Loucy (cell line): Measurements from ENCODE around the gene SEMA3F.

Experiments
- H2AFZ ChIP-seq: fragments of 200-600 bp; sonication (generic); 2 replicates; pipeline ENCODE4 v1.6.0; 2016; ENCODE audit warnings: antibody characterized with exemption, mild to moderate bottlenecking, low read length, moderate library complexity
- H3F3A ChIP-seq: fragments of 200-600 bp; 2 replicates; pipeline ENCODE4 v1.6.0; 2016; ENCODE audit warnings: antibody characterized with exemption, low read depth, mild to moderate bottlenecking
- H3K27me3 ChIP-seq: fragments of 200-600 bp; sonication (generic); 2 replicates; pipeline ENCODE4 v1.6.1; 2014; ENCODE audit warnings: low read length, mild to moderate bottlenecking; ENCODE audit not compliant: insufficient read depth, poor library complexity, severe bottlenecking
- H3K36me3 ChIP-seq: fragments of 200-600 bp; sonication (generic); 2 replicates; pipeline ENCODE4 v1.6.1; 2016; ENCODE audit warnings: low read length; ENCODE audit not compliant: insufficient read depth
- H3K4me1 ChIP-seq: fragments of 200-600 bp; sonication (generic); 2 replicates; pipeline ENCODE4 v1.5.1; 2014; ENCODE audit warnings: low read length, mild to moderate bottlenecking; ENCODE audit not compliant: insufficient read depth, poor library complexity, severe bottlenecking
- H3K4me2 ChIP-seq: fragments of 200-600 bp; sonication (generic); 2 replicates; pipeline ENCODE4 v1.6.0; 2014; ENCODE audit warnings: antibody characterized with exemption, low read length, low read depth, mild to moderate bottlenecking; ENCODE audit not compliant: poor library complexity, severe bottlenecking
- H3K4me3 ChIP-seq: fragments of 200-600 bp; sonication (generic); 2 replicates; pipeline ENCODE4 v1.5.1; 2014; ENCODE audit warnings: low read length, mild to moderate bottlenecking, mixed read lengths; ENCODE audit not compliant: poor library complexity, severe bottlenecking
- H3K79me2 ChIP-seq: fragments of 200-600 bp; sonication (generic); 2 replicates; pipeline ENCODE4 v1.6.1; 2014; ENCODE audit warnings: low read length; ENCODE audit not compliant: insufficient read depth
- H3K9ac ChIP-seq: fragments of 200-600 bp; sonication (generic); 2 replicates; pipeline ENCODE4 v1.6.0; 2014; ENCODE audit warnings: mild to moderate bottlenecking, low read depth, low read length, moderate library complexity; ENCODE audit not compliant: poor library complexity, severe bottlenecking
- H3K9me2 ChIP-seq: fragments of 200-600 bp; sonication (generic); replicated peaks from 2 replicates; pipeline ENCODE4 v1.6.1; 2016; ENCODE audit warnings: low read depth, low read length, mixed read lengths
- H3K9me3 ChIP-seq: fragments of 200-600 bp; sonication (generic); 2 replicates; pipeline ENCODE4 v1.6.1; 2014; ENCODE audit warnings: mild to moderate bottlenecking, antibody characterized with exemption, low read length, low read depth; ENCODE audit not compliant: insufficient read depth
- H4K20me1 ChIP-seq: fragments of 200-600 bp; sonication (generic); 2 replicates; pipeline ENCODE4 v1.6.0; 2014; ENCODE audit warnings: antibody characterized with exemption, low read length, mild to moderate bottlenecking; ENCODE audit not compliant: insufficient read depth, poor library complexity, severe bottlenecking
- EZH2phosphoT487 ChIP-seq: fragments of 200-600 bp; IDR thresholded peaks from 2 replicates; pipeline ENCODE4 v1.6.1; 2018; ENCODE audit warnings: antibody characterized with exemption, mild to moderate bottlenecking, moderate library complexity, borderline replicate concordance
- TF ChIP-seq, protein P1 (sequence below): fragments of 200-600 bp; sonication (generic); conservative IDR thresholded peaks from 2 replicates; pipeline ENCODE4 v1.5.1; 2014; ENCODE audit warnings: mild to moderate bottlenecking, antibody characterized with exemption, low read length

SEMA3F gene

DNA sequence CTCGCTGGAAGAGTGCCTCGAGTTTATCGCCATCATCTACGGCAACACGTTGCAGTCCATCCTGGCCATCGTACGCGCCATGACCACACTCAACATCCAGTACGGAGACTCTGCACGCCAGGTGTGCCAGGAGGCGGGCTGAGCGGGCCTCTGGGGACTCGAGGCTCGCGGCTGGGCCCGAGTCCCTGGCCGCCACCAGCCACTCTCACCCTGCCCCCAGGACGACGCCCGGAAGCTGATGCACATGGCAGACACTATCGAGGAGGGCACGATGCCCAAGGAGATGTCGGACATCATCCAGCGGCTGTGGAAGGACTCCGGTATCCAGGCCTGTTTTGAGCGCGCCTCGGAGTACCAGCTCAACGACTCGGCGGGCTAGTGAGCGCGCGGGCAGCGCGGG, 38.2 kb downstream of the SEMA3F start:
- Histone ChIP-seq H3F3A (no peaks in the 10 kb centered on the region), H3K9ac (no peak overlapping the region), H3K4me3 (no peak overlapping the region), H3K9me2 (no peaks in the 10 kb centered on the region), H3K4me1 (no peaks in the 10 kb centered on the region), H3K9me3 (no peaks in the 10 kb centered on the region), H3K36me3 (no peaks in the 10 kb centered on the region), H2AFZ (no peak overlapping the region), H3K79me2 (no peaks in the 10 kb centered on the region), H4K20me1 (no peaks in the 10 kb centered on the region), H3K4me2 (no peak overlapping the region), H3K27me3 (no peaks in the 10 kb centered on the region)
- TF ChIP-seq, protein P1, sequence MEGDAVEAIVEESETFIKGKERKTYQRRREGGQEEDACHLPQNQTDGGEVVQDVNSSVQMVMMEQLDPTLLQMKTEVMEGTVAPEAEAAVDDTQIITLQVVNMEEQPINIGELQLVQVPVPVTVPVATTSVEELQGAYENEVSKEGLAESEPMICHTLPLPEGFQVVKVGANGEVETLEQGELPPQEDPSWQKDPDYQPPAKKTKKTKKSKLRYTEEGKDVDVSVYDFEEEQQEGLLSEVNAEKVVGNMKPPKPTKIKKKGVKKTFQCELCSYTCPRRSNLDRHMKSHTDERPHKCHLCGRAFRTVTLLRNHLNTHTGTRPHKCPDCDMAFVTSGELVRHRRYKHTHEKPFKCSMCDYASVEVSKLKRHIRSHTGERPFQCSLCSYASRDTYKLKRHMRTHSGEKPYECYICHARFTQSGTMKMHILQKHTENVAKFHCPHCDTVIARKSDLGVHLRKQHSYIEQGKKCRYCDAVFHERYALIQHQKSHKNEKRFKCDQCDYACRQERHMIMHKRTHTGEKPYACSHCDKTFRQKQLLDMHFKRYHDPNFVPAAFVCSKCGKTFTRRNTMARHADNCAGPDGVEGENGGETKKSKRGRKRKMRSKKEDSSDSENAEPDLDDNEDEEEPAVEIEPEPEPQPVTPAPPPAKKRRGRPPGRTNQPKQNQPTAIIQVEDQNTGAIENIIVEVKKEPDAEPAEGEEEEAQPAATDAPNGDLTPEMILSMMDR, result no peak

DNA sequence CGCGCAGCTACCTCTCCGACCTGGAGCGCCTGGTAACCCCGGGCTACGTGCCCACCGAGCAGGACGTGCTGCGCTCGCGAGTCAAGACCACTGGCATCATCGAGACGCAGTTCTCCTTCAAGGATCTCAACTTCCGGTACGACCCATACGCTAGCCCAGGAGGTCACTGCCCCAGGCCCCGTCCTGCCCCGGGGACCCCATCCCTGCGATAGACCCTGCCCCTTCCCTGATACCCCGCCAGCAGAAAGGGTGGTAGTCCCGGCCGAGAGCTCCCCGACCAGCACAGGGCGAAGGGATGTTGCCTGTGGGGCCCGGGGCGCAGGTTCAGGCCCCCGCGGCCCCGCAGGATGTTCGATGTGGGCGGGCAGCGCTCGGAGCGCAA, 38.6 kb downstream of the SEMA3F start:
- H3K4me1 ChIP-seq, result no peaks in the 10 kb centered on the region
- H3F3A ChIP-seq, result no peaks in the 10 kb centered on the region
- no peak overlapping the region for H3K4me2 ChIP-seq
- no peaks in the 10 kb centered on the region for H3K36me3 ChIP-seq
- H3K4me3 ChIP-seq, result no peak overlapping the region
- H3K9me3 ChIP-seq, result no peaks in the 10 kb centered on the region
- H3K79me2 ChIP-seq, result no peaks in the 10 kb centered on the region
- TF ChIP-seq, protein P1, result no peak
- TF ChIP-seq EZH2phosphoT487, result no peak
- H3K9ac ChIP-seq, result no peak overlapping the region
- H3K9me2 ChIP-seq, result no peaks in the 10 kb centered on the region
- no peak overlapping the region for H2AFZ ChIP-seq
- no peaks in the 10 kb centered on the region for H3K27me3 ChIP-seq
- no peaks in the 10 kb centered on the region for H4K20me1 ChIP-seq

DNA sequence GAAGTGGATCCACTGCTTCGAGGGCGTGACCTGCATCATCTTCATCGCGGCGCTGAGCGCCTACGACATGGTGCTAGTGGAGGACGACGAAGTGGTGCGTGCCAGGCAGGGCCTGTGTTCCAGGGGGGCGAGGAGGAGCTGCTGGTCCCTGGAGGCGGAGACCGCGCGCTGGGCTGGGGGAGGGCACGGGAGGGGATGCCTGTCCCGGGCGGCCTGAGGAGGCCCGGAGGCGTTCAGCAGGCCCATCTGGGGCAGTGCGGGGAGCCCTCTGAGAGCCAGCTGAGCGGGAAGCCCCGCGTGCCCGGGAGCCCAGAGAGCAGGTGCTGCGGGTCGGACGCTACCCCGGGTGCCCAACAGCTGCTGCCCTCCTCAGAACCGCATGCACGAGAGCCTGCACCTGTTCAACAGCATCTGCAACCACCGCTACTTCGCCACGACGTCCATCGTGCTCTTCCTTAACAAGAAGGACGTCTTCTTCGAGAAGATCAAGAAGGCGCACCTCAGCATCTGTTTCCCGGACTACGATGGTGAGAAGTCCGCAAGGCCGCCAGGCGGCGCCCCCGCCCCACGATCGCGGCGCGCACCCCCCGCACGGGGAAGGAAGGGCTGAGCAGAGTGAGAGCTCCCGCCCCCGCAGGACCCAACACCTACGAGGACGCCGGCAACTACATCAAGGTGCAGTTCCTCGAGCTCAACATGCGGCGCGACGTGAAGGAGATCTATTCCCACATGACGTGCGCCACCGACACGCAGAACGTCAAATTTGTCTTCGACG, 39.2 kb downstream of the SEMA3F start:
- Histone ChIP-seq H3K36me3 (no peaks in the 10 kb centered on the region), H3K9ac (no peak overlapping the region), H3K9me2 (no peaks in the 10 kb centered on the region), H3K79me2 (no peaks in the 10 kb centered on the region), H3K4me2 (no peak overlapping the region), H3K4me3 (no peak overlapping the region), H3F3A (no peaks in the 10 kb centered on the region), H3K9me3 (no peaks in the 10 kb centered on the region), H4K20me1 (no peaks in the 10 kb centered on the region), H2AFZ (no peak overlapping the region), H3K4me1 (no peaks in the 10 kb centered on the region), H3K27me3 (no peaks in the 10 kb centered on the region)
- TF ChIP-seq EZH2phosphoT487, result no peak
- TF ChIP-seq, protein P1, result peak; percentile 70
